HG02610 (cell line): Measurements from ENCODE around the gene EBF3.

ENCODE experiments used
- ATAC-seq: cut with Tn5 transposase; IDR thresholded peaks from one replicate; pipeline ENCODE4 v1.9.1; 2021; ENCODE audit warnings: mild to moderate bottlenecking, moderate library complexity; ENCODE audit not compliant: unreplicated experiment

EBF3 gene

GRCh38 chr10:129893104-129894089, 70.7 kb downstream of the EBF3 start:
- ATAC-seq: no peak

- no peak for ATAC-seq
These were observed 71.5 kb downstream of the EBF3 start for GRCh38 chr10:129892548-129893052.

GRCh38 chr10:129891806-129892205, 72.3 kb downstream of the EBF3 start:
- ATAC-seq: no peak

- no peak for ATAC-seq
These were observed 73.9 kb downstream of the EBF3 start for GRCh38 chr10:129890170-129890569.

GRCh38 chr10:129888784-129889616, 75.1 kb downstream of the EBF3 start:
- no peak for ATAC-seq

GRCh38 chr10:129887986-129888783, 75.9 kb downstream of the EBF3 start:
- no peak for ATAC-seq

- no peak for ATAC-seq
These were observed 76.6 kb downstream of the EBF3 start for GRCh38 chr10:129887381-129887905.

GRCh38 chr10:129886263-129886662, 77.8 kb downstream of the EBF3 start:
- no peak for ATAC-seq

GRCh38 chr10:129885526-129885925, 78.5 kb downstream of the EBF3 start:
- no peak for ATAC-seq

- no peak for ATAC-seq
These were observed 79.5 kb downstream of the EBF3 start for GRCh38 chr10:129884398-129885078.

- no peak for ATAC-seq
These were observed 80.3 kb downstream of the EBF3 start for GRCh38 chr10:129883626-129884397.

GRCh38 chr10:129883029-129883428, 81.0 kb downstream of the EBF3 start:
- no peak for ATAC-seq

GRCh38 chr10:129882291-129883010, 81.6 kb downstream of the EBF3 start:
- ATAC-seq: no peak

- ATAC-seq: no peak
These were observed 82.4 kb downstream of the EBF3 start for GRCh38 chr10:129881641-129882040.

GRCh38 chr10:129880191-129880870, 83.7 kb downstream of the EBF3 start:
- no peak for ATAC-seq

- ATAC-seq: no peak
These were observed 84.4 kb downstream of the EBF3 start for GRCh38 chr10:129879655-129880054.

GRCh38 chr10:129878835-129879234, 85.2 kb downstream of the EBF3 start:
- ATAC-seq: no peak
